GM12878 (cell line): Measurements from ENCODE around the gene HSPBP1.

Source experiments
- BACH1 ChIP-seq: fragments of 450-650 bp; IDR thresholded peaks from 2 replicates; pipeline ENCODE4 v1.6.1; 2017; ENCODE audit warnings: mild to moderate bottlenecking, borderline replicate concordance
- EED ChIP-seq: sonication (generic); IDR thresholded peaks from 2 replicates; pipeline ENCODE4 v1.6.1; 2016; ENCODE audit warnings: antibody characterized with exemption, low read depth
- EP300 ChIP-seq, 2 experiments: fragments of 150-350 bp in 1 of 2; IDR thresholded peaks; 2 replicates each; pipeline ENCODE4 v1.6.1; 2011 to 2012; ENCODE audit warnings: low read depth in 2 of 2, low read length in 2 of 2, borderline replicate concordance in 1 of 2, improper control_type of control experiment in 1 of 2, inconsistent platforms in 1 of 2; ENCODE audit not compliant: control insufficient read depth in 1 of 2
- HDAC2 ChIP-seq: fragments of 200-600 bp; sonication (generic); IDR thresholded peaks from 2 replicates; pipeline ENCODE4 v1.6.1; 2017
- RFX5 ChIP-seq: IDR thresholded peaks from 2 replicates; pipeline ENCODE4 v1.6.1; 2011; ENCODE audit warnings: low read depth, low read length, improper control_type of control experiment
- SIN3A ChIP-seq: IDR thresholded peaks from 2 replicates; pipeline ENCODE4 v1.6.1; 2012; ENCODE audit warnings: low read depth, low read length, improper control_type of control experiment
- ZNF274 ChIP-seq: IDR thresholded peaks from one replicate; pipeline ENCODE4 v1.8.0; 2011; ENCODE audit not compliant: insufficient read length, insufficient read depth
- TF ChIP-seq, protein P1 (sequence below), 3 experiments: IDR thresholded peaks in 2 of 3; conservative IDR thresholded peaks in 1 of 3; 2 replicates each; pipeline ENCODE4 v1.5.1; 2011; ENCODE audit warnings: low read depth in 3 of 3, low read length in 3 of 3, mild to moderate bottlenecking in 3 of 3, control low read depth in 2 of 3, moderate library complexity in 2 of 3, inconsistent platforms in 1 of 3, mixed read lengths in 1 of 3; ENCODE audit not compliant: control insufficient read depth in 2 of 3, insufficient read depth in 1 of 3; ENCODE audit errors: extremely low read depth in 1 of 3

- TF ChIP-seq EP300 (IDR thresholded peaks at IDR 0.05; ENCODE audit: borderline replicate concordance in 1 of 2, control insufficient read depth in 1 of 2, low read depth in 2 of 2, low read length in 2 of 2): no peak
- no peak for TF ChIP-seq BACH1
- TF ChIP-seq RFX5: no peak
- no peak for TF ChIP-seq SIN3A
- no peak for TF ChIP-seq ZNF274
- no peak for TF ChIP-seq EED
- TF ChIP-seq, protein P1, sequence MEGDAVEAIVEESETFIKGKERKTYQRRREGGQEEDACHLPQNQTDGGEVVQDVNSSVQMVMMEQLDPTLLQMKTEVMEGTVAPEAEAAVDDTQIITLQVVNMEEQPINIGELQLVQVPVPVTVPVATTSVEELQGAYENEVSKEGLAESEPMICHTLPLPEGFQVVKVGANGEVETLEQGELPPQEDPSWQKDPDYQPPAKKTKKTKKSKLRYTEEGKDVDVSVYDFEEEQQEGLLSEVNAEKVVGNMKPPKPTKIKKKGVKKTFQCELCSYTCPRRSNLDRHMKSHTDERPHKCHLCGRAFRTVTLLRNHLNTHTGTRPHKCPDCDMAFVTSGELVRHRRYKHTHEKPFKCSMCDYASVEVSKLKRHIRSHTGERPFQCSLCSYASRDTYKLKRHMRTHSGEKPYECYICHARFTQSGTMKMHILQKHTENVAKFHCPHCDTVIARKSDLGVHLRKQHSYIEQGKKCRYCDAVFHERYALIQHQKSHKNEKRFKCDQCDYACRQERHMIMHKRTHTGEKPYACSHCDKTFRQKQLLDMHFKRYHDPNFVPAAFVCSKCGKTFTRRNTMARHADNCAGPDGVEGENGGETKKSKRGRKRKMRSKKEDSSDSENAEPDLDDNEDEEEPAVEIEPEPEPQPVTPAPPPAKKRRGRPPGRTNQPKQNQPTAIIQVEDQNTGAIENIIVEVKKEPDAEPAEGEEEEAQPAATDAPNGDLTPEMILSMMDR (IDR thresholded peaks at IDR 0.05 in 2 of 3, conservative IDR thresholded peaks at IDR 0.05 in 1 of 3; ENCODE audit: control insufficient read depth in 2 of 3, extremely low read depth in 1 of 3, insufficient read depth in 1 of 3, low read depth in 3 of 3, low read length in 3 of 3): no peak
- TF ChIP-seq HDAC2: no peak
Observed at GRCh38 chr19:55241935-55242464, 37.9 kb downstream of the HSPBP1 start.
